DMS79 treated with DMSO at 0.1 percent for 48 hours (cell line): ENCODE measurements around the gene EPHA4.
"Not testable (repeated sequence)": the region's sequence is repeated elsewhere in the genome, so short reads cannot be mapped to it uniquely, and the experiment has no call there.

Source experiments
- DNase-seq: peaks from one replicate; lab custom pipeline; 2025; lab: John Stamatoyannopoulos, UW

Gene EPHA4

GRCh38 chr2:221539246-221539645 lies 32.9 kb downstream of the EPHA4 start:
- DNase-seq: no peak

- DNase-seq: no peak
These were observed 36.3 kb downstream of the EPHA4 start for GRCh38 chr2:221535824-221536223.

DNA sequence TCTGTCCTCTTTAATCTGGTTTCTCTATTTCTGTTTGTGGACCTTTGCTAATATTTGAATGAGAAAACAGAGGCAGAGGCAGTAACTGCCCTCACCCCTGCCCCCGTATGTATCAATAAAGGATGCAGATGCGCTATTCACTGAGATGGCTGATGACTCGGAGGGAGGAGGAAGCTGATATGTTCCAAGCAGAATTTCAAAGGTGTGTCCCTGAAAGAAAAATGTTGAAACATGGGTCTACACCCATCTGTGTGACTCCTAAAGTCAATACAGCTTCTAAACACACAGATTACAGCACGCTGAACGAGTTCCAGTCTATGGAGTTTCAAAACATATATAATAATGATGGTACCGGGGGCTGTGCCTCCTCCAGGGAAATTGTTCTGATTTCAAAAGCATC lies 38.8 kb downstream of the EPHA4 start:
- no peak for DNase-seq

GRCh38 chr2:221532641-221533040 lies 39.5 kb downstream of the EPHA4 start:
- DNase-seq: no peak

GRCh38 chr2:221530653-221531037 lies 41.5 kb downstream of the EPHA4 start:
- no peak for DNase-seq

DNA sequence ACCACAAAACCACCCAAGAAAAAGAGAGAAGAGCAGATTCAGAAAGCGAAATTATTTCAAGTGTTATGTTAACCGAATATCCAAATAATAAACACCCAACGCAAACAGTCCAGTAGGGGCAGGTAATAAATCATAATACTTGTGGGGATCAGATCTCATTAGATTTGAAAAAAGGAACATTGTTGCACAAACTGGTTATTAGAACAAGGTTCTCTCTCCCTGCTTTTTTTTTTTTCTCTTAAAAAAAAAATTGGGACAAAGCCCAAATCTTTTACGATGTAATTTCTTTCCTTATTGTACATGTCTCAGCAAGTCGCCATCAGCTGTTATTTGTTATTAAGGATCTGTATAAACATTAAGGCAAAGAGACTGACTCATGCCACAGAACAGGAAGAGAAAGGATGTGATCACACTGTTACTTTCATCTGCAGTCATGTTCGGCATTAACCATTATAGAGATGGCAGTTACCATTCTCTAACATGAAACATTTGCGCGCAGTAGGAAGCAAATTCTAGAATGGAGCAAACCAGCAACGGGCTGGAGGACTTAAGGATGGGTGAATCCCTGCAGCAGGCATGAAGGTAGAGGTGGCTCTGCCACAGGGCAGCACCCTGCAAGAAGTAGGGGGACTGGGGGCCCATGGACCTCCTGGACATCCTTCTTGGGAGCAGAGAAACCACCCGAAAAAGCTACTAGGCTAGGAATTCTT lies 42.0 kb downstream of the EPHA4 start:
- DNase-seq: peak; percentile 82

DNA sequence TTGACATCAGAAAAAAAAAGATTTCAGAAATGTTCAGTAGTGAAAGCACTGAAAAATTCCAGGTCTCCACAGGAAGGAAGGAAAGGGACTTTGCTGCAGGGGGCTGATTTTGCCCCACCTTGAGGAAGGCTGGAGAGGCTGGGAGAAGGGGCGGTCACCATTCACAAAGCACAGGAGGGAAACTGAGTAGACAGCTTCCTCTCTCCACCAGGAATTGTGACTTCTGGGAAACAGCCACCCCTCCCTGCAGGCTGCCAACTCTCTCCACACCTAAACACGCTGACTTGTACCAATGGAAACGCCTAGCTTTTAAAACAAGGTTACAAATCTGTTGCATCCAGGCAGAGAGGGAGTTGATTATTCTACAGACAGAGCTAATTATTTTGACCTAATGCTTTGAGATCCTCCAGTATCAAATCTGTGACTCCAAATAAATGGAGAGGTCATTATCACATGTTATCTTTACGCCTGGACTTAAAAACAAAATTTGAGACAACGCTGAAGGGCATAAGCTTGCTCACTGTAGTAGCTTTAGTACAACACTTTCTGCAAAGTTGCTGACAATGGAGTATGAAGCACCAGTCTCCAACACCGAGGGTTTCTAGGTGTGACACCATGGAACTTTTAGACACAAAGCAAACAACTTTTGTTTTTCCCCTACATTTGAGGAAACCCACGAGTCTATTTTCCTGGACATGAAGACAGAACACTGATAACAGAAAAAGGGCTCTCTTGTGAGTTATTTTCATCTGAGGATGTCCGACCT lies 42.7 kb downstream of the EPHA4 start:
- no peak for DNase-seq

- DNase-seq: no peak
These were observed 44.3 kb downstream of the EPHA4 start for GRCh38 chr2:221527776-221528309.

- DNase-seq: no peak
These were observed 47.9 kb downstream of the EPHA4 start for GRCh38 chr2:221524158-221524557.

- DNase-seq: no peak
These were observed 50.8 kb downstream of the EPHA4 start for GRCh38 chr2:221521233-221521845.

DNA sequence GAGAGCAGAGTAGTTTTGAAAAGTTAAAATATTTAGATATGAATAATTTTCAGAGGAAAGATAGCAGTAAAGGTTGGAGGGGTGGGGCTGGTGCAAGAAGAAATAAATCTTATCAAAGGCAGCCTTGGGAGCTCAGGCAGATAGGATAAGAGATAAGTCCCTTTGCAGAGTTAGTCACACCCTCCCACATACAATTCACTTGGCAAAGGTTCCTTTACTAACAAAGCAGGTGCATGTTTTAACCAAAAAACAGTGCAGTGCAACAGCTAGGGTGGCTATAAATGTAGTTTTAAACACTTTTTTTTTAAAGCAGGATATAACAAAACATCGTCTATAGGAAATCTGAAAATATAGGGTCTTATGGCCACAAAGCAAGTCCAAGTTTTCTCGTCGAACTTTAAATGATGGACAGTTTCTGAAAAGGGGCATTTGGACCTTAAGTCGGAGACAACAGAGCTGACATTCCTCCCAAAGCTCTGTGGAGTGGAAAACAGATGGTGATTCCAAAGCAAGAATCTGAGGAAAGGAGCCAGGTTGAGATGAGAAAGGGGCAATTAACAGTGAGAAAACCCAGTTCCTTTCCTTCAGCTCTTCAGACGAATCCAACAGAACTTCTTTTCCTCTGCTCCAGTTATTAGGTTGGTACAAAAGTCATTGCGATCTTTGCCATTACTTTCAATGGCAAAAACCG lies 53.0 kb downstream of the EPHA4 start:
- peak; percentile 37 for DNase-seq

DNA sequence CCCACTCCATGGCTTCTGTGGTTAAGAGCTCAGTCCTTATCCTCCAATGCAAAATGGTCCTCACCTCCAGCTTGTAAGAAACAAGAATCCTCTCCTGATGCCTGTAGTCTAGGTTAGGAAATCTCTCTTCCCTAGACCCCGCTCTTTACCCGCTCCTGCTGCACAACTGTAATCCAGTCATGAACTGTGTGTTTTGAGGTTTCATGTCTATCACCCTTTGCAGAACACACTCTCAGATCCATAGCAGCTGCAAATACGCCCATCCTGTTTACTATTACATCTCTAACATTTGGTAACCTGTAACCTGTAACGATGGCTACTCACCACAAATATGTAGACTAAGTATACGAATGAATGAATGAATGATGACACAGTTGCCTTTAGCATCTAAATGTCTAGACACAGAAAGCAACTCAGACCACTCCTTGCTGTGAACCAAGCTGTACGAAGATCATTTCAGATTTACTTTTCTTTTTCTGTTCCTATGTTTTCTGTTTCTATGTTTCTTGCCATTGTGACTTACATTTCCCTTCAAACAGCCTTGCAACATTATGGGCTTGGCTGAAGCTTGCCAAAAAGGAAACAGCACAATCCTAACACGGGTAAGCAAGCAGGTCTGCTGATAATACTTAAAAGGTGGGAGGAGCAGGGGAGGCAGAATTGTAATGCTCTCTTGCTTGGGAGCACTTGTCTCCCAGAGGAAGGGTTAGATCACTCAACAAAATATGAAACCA lies 53.7 kb downstream of the EPHA4 start:
- peak; percentile 37 for DNase-seq

DNA sequence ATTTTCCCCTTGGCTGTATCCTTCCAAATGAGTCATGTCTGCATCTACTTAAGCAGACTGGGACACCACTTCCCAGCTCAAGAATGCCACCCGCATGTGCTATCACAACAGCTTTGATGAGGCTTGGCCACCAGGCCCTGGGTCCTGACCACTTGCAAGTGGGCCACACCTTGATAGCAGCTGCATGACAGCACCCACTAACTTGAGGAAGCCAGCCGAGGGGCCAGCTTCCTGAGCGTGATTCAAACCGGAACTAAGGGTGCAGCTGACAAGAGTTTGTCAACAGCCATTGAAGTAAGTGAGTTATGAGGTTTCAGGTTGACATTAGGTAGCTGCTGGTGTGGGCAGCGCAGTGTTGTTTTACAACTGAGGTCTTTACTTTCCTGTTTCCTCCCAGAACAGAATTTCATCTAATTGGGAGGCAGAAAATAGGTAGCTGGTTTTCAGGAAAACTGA lies 54.4 kb downstream of the EPHA4 start:
- peak; percentile 51 for DNase-seq

GRCh38 chr2:221517146-221517695 lies 54.9 kb downstream of the EPHA4 start:
- DNase-seq: no peak

- DNase-seq: no peak
These were observed 56.2 kb downstream of the EPHA4 start for GRCh38 chr2:221515864-221516263.

DNA sequence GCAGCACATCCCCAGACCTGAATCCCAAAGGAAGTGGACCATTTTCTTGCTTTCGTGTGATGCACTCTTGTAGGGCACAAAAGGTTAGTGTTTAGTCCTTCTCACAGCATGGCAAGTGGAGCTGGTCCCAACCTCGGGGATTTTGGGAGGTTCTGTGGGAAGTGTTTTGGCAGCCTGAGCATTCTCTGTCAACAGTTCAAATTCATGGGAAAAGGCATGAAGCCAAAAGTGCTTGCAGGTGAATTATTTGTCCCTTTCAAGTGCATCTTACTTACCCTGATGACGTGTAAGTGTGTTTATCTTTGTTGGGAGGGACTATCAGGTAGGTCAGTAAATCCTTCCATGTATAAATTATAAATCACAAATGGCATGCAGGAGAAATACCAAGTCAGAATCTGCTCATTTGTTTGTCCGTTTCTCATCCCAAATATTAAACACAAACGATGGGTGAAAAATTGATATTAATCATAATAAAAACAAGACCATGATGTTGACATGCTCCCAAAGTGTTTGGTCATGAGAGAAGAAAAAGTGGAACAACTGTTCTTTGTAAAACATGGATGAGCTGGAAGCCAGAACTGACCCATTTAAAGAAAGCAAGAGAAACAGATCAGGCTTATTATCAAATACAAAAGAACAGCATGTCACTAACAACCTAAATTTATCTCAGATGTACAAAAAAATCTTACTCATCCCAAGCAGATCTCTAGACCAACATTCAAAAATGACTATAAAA lies 57.6 kb downstream of the EPHA4 start:
- peak; percentile 78 for DNase-seq

GRCh38 chr2:221513232-221513631 lies 58.9 kb downstream of the EPHA4 start:
- no peak for DNase-seq

DNA sequence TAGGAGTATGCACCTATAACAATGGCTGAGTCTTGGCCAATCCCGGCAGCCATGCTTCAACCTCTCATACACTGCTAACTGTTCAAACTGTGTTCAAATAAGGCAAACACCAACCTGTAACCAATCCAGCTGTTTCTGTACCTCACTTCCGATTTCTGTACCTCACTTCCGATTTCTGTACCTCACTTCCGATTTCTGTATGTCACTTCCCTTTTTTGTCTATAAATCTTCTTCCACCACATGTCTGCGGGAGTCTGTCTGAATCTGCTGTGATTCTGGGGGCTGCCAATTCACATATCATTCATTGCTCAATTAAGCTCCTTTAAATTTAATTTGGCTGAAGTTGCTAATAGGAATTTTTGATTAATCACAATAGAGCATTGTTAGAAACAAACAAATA lies 60.8 kb downstream of the EPHA4 start:
- DNase-seq: not testable (repeated sequence)

DNA sequence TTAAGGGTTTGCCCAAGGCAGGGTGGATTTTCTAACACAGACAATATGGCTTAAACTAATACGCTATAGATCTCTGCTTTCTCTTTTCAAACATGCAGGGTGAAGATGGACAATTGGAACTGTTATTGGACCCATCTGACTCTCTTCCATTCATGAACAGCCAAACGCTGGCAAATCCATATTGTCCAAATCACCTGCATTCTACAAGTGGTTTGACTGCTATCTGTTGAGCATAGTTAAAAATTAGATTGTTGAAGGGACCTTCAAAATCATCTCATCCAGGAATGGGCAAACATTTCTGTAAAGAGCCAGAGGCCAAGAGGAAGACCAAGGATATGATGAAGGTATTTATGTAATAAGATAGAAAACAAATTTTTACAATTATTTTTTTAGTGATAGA lies 65.6 kb downstream of the EPHA4 start:
- DNase-seq: no peak

- no peak for DNase-seq
These were observed 66.5 kb downstream of the EPHA4 start for GRCh38 chr2:221505605-221506004.
